Muscle of arm (tissue), 14 donors: ENCODE results near the gene PROSER3. TPM values are rescaled to one million over a fixed set of nuclear protein-coding genes. Genes with fewer than 3 reads are reported as not detected.
A peak's percentile ranks its signal among the peaks of the same experiment; 100 is the strongest.

Source experiments
- DNase-seq: peaks from one replicate; pipeline ENCODE4 v3.0.0-alpha.2; 2013
- long read RNA-seq, 11 donors: transcript quantifications; one replicate each; lab custom pipeline, GENCODE V29; 2026
- polyA plus RNA-seq, 12 donors: library from polyadenylated mRNA; unstranded; fragments of 120-200 nt; gene quantifications; one replicate each; pipeline ENCODE4 v1.2.1, GENCODE V29; 2013; ENCODE audit not compliant: insufficient read length in 12 of 12

PROSER3 gene
- polyA plus RNA-seq = 10 to 100 TPM in 8 of 12 donors, 1 to 10 TPM in 3, not detected in 1; 7.1 to 30.4 (median 13.7) TPM
- long read RNA-seq, donor 1, partial matches to known transcripts = 0 of 1 reads
- long read RNA-seq, donor 1, other reads (novel, unspliced or antisense) = 0 of 1 reads
- long read RNA-seq, donor 2, partial matches to known transcripts = 0 of 1 reads
- long read RNA-seq, donor 2, other reads (novel, unspliced or antisense) = 0 of 1 reads
- long read RNA-seq, donor 3 = 0 reads
- long read RNA-seq, donor 4, partial matches to known transcripts = 0 of 1 reads
- long read RNA-seq, donor 4, other reads (novel, unspliced or antisense) = 0 of 1 reads
- long read RNA-seq, donor 5 = 0 reads
- long read RNA-seq, donor 6 = 0 reads
- long read RNA-seq, donor 7 = 0 reads
- long read RNA-seq, donor 8 = 0 reads
- long read RNA-seq, donor 9 = 0 reads
- long read RNA-seq, donor 10 = 0 reads
- long read RNA-seq, donor 11 = 0 reads

- DNase-seq = peak; percentile 99
Measured at GRCh38 chr19:35757749-35758608, at the start of gene PROSER3. TSS of gene PROSER3 (plus strand) at chr19:35758176. CDS start at chr19:35758216, 40 bp downstream.

GRCh38 chr19:35708391-35708790, 49.6 kb upstream of the PROSER3 start:
- no peak for DNase-seq

GRCh38 chr19:35710784-35711723, 46.9 kb upstream of the PROSER3 start:
- DNase-seq = no peak

GRCh38 chr19:35712567-35713505, 45.1 kb upstream of the PROSER3 start:
- no peak for DNase-seq

- no peak for DNase-seq
Measured at GRCh38 chr19:35713506-35713850, 44.5 kb upstream of the PROSER3 start.

- DNase-seq = no peak
Measured at GRCh38 chr19:35713904-35714495, 44.0 kb upstream of the PROSER3 start.

- DNase-seq = no peak
Measured at GRCh38 chr19:35714601-35715354, 43.2 kb upstream of the PROSER3 start.

GRCh38 chr19:35715355-35715809, 42.6 kb upstream of the PROSER3 start:
- DNase-seq = no peak

GRCh38 chr19:35715981-35716800, 41.8 kb upstream of the PROSER3 start:
- DNase-seq = no peak

GRCh38 chr19:35716801-35717664, 40.9 kb upstream of the PROSER3 start:
- DNase-seq = peak; percentile 95

- no peak for DNase-seq
Measured at GRCh38 chr19:35717665-35718344, 40.2 kb upstream of the PROSER3 start, which contains the start of gene KMT2B. TSS of gene KMT2B (plus strand) at chr19:35718003. CDS start at chr19:35718019, 16 bp downstream.

GRCh38 chr19:35718345-35719041, 39.5 kb upstream of the PROSER3 start:
- no peak for DNase-seq

GRCh38 chr19:35719402-35720162, 38.4 kb upstream of the PROSER3 start:
- no peak for DNase-seq

- no peak for DNase-seq
Measured at GRCh38 chr19:35720163-35720524, 37.8 kb upstream of the PROSER3 start.

GRCh38 chr19:35720648-35721047, 37.3 kb upstream of the PROSER3 start:
- DNase-seq = no peak
